ENCODE measurements around the gene IFITM5. TPM values are rescaled to one million over a fixed set of nuclear protein-coding genes. Genes with fewer than 3 reads are reported as not detected.
A peak's percentile ranks its signal among the peaks of the same experiment; 100 is the strongest.

The IFITM5 gene
- total RNA-seq, 1 experiment from 2014 or later = not detected

DNA sequence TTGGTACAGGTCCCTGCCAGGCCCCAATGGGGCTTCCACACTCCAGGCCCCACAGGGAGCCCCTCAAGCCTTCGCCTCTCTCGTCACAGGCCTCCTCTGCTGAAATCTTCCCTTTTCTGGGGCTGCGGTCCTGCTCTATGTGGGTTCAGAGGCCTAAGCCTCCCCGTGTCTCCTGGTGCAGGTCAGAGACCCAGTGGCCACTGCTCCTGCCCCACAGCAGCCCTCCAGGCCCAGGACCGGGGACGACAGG, 27.2 kb upstream of the IFITM5 start:
- Histone ChIP-seq H2AK5ac (ENCODE audit: insufficient read length, low read length) (no peak overlapping the region), H3K23ac (ENCODE audit: insufficient read length, low read depth, low read length) (no peak overlapping the region), H3K4me1 (ENCODE audit: insufficient read depth, low read length) (peaks cover 4% of the 10 kb centered on the region; the same call in 1 of the 2 replicates), H3K79me2 (ENCODE audit: insufficient read depth, low read length) (no peaks in the 10 kb centered on the region), H4K91ac (ENCODE audit: insufficient read length, low read depth, low read length) (no peak overlapping the region), H4K20me1 (ENCODE audit: control insufficient read depth, insufficient read depth, insufficient read length) (no peaks in the 10 kb centered on the region), H3K18ac (ENCODE audit: insufficient read length, low read depth, low read length) (no peak overlapping the region), H4K5ac (ENCODE audit: insufficient read length, low read depth, low read length) (no peak overlapping the region), H3K23me2 (ENCODE audit: insufficient read length, low read depth, low read length, poor library complexity, severe bottlenecking) (no peaks in the 10 kb centered on the region), H2BK120ac (ENCODE audit: low read depth, low read length, poor library complexity, severe bottlenecking) (no peak overlapping the region), H3K9ac (ENCODE audit: extremely low read depth, insufficient read length, low read length) (no peak overlapping the region), H4K8ac (replicated peaks; ENCODE audit: insufficient read length, low read depth, low read length) (no peak overlapping the region), H3T11ph (ENCODE audit: low read length) (no peak overlapping the region), H3K79me1 (ENCODE audit: insufficient read depth, low read depth, low read length, poor library complexity, severe bottlenecking) (no peaks in the 10 kb centered on the region), H2BK5ac (ENCODE audit: insufficient read length, low read length) (no peak overlapping the region), H2BK12ac (ENCODE audit: insufficient read length, low read depth, low read length) (no peak overlapping the region), H3K27me3 (ENCODE audit: insufficient read depth, low read length) (no peaks in the 10 kb centered on the region), H3K4ac (ENCODE audit: low read depth, low read length) (no peak overlapping the region), H3K56ac (ENCODE audit: insufficient read length, low read depth, low read length) (no peak overlapping the region), H2BK15ac (ENCODE audit: low read depth, low read length) (no peak overlapping the region), H3K14ac (ENCODE audit: insufficient read depth, low read length) (no peak overlapping the region; the same call in 1 of the 2 replicates), H3K9me3 (ENCODE audit: control insufficient read depth, low read depth, low read length) (no peaks in the 10 kb centered on the region), H3K27ac (ENCODE audit: insufficient read length, low read depth, low read length) (no peak overlapping the region), H3K4me2 (ENCODE audit: insufficient read depth, insufficient read length, low read length) (no peak overlapping the region), H2AFZ (ENCODE audit: low read length) (no peak overlapping the region), H2BK20ac (ENCODE audit: low read depth, low read length, poor library complexity, severe bottlenecking) (no peak overlapping the region)
- Mint-ChIP-seq H3K4me1 (peaks cover 23 to 30% of the 10 kb centered on the region in 2 experiments), H3K36me3 (ENCODE audit: insufficient read depth in 1 of 3, low read depth in 3 of 3) (peaks cover 0 to 16% (median 4%) of the 10 kb centered on the region in 3 experiments; a peak in 4 of 7 replicates), H3K9me3 (peaks cover 3 to 5% of the 10 kb centered on the region in 2 experiments; a peak in 4 of 5 replicates), H3K4me3 (no peak overlapping the region), H3K27ac (peak overlapping the region; percentile 82 to 92 (median 91); a peak in 4 of 7 replicates), H3K27me3 (ENCODE audit: low read depth) (peaks cover 1% of the 10 kb centered on the region)
- DNase-seq = no peak
- TF ChIP-seq, protein P1, sequence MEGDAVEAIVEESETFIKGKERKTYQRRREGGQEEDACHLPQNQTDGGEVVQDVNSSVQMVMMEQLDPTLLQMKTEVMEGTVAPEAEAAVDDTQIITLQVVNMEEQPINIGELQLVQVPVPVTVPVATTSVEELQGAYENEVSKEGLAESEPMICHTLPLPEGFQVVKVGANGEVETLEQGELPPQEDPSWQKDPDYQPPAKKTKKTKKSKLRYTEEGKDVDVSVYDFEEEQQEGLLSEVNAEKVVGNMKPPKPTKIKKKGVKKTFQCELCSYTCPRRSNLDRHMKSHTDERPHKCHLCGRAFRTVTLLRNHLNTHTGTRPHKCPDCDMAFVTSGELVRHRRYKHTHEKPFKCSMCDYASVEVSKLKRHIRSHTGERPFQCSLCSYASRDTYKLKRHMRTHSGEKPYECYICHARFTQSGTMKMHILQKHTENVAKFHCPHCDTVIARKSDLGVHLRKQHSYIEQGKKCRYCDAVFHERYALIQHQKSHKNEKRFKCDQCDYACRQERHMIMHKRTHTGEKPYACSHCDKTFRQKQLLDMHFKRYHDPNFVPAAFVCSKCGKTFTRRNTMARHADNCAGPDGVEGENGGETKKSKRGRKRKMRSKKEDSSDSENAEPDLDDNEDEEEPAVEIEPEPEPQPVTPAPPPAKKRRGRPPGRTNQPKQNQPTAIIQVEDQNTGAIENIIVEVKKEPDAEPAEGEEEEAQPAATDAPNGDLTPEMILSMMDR (conservative IDR thresholded peaks at IDR 0.05) = no peak
- no CpG with 5 or more reads among the region's 6 CpGs for WGBS (ENCODE audit: extremely low coverage, insufficient read length, low lambda C conversion rate)
